DLD1 (cell line): ENCODE data around the gene TADA2B.
"Not testable (repeated sequence)": the region's sequence is repeated elsewhere in the genome, so short reads cannot be mapped to it uniquely, and the experiment has no call there.

ENCODE experiments used
- in situ Hi-C: cut with HindIII; loops from 2 replicates; pipeline ENCODE4 v1.10.0; 2017; ENCODE audit warnings: low sequenced_read_pairs

TADA2B gene

DNA sequence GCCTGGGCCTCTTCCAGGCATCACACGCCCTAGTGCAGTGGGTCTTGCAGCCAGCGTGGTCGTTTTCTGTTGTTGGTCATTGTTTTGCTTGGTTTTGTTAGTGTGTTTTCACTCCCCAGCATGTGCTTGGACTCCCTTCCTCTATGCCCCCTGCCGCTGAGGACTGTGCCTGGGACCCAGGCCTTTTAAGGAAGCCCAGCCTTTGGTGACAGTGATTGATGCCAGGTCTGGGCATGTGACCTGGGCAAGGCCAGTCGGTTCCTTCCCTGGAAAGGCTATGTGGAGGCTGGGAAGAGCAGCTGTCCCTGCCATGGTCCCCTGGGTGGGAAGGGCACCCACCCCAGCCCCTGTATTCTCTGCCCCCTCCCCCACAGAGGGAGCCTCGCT, 33.5 kb downstream of the TADA2B start:
- in situ Hi-C loops: loop anchor here (25.0 kb wide), 1 partner anchor 164 kb away; the partner anchor contains the start of gene TBC1D14

DNA sequence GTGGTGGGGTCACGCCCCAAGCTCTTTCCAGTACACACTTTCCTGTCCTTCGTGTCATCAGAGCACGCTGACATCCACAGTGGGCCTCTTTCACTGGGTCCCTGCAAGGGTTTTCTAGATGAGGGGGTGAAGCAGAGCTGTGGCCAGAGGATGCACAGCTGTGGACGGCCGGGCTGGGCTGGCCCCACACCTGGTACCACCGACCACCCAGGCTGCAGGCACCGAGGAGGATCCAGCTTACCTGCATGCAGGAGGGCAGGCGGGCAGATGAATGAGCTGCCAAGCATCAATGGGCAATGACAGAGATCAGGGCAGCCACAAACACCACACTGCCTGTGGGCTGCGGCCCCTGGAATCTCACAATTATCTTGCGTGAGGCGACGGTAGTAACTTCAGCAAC, 34.2 kb downstream of the TADA2B start:
- in situ Hi-C loops: loop anchor here (25.0 kb wide), 1 partner anchor 165 kb away; the partner anchor contains the start of gene TBC1D14

DNA sequence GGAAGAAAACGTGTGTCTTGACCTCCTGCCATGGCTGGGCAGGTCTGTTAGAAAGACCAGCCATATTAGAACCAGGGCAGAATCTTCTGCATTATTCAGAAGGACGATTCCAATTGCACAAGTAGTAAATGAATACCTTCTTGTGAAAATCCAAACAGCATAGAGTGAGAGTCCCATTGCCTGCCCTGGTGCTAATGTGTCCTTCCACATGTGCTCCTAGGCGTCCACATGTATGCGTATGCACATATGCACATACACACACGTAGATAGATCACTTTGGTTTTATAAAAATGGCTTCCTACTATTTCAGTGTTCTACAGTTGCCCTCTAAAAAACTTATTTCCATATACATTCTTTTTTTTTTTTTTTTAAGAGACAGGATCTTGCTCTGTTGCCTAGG, 34.9 kb downstream of the TADA2B start:
- in situ Hi-C loops: loop anchor here (25.0 kb wide), 1 partner anchor 166 kb away; the partner anchor contains the start of gene TBC1D14

DNA sequence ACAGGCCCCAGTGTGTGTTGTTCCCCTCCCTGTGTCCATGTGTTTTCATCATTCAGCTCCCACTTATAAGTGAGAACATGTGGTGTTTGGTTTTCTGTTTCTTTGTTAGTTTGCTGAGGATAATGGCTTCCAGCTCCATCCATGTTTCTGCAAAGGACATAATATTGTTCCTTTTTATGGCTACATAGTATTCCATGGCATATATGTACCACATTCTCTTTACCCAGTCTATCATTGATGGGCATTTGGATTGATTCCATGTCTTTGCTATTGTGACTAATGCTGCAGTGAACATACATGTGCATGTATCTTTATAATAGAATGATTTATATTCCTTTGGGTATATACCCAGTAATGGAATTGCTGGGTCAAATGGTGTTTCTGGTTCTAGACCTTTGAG, 36.3 kb downstream of the TADA2B start:
- in situ Hi-C loops: loop anchor here (25.0 kb wide), 1 partner anchor 167 kb away; the partner anchor contains the start of gene TBC1D14

DNA sequence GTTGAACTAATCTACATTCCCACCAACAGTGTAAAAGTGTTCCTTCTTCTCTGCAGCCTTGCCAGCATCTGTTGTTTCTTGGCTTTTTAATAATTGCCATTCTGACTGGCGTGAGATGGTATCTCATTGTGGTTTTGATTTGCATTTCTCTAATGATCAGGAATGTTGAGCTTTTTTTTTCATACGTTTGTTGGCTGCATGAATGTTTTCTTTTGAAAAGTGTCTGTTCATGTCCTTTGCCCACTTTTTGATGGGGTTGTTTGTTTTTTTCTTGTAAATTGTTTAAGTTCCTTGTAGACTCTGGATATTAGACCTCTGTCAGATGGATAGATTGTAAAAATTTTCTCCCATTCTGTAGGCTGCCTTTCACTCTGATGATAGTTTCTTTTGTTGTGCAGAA, 36.7 kb downstream of the TADA2B start:
- in situ Hi-C loops: loop anchor here (25.0 kb wide), 1 partner anchor 168 kb away; the partner anchor contains the start of gene TBC1D14

DNA sequence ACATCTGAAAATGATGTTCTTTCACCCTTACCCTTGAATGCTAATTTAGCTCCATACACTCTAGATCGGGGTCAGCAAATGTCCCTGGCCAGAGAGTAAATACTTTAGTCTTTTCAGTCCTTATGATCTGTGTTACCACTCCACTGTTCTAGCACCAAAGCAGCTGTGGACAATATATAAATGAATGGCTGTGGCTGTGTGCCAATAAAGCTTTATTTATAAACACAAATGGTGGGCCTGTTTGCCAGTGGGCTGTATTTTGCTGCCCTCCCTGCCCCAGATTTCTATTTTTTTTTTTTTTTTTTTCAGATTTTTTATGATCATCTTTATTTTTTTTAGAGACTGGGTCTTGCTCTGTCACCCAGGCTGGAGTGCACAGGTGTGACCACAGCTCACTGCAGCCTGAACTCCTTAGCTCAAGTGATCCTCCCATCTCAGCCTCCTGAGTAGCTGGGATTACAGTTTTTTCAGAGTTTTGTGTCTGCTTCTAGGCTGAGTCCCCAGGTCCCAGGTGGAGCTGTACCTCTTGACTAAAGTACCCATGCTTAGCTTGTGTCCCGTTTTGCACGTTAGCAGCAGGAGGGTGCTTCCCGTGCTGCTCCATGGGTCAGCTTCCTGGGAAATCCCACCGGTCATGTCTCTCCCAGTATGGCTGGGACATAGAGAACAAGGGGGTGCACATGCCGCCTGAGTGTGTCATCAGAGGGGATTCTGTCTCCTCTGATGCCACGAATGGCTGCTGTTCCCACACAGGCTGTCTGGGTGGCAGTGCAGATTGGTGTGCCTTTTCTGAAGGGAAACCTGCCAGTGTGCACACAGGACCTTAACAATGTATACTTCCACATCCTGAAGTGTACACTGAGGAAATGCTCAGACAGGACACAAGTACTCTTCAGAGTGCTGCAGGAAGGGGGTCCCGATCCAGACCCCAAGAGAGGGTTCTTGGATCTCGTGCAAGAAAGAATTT, 40.7 kb downstream of the TADA2B start:
- in situ Hi-C loops: loop anchor here (25.0 kb wide), 1 partner anchor 172 kb away; the partner anchor contains the start of gene TBC1D14

DNA sequence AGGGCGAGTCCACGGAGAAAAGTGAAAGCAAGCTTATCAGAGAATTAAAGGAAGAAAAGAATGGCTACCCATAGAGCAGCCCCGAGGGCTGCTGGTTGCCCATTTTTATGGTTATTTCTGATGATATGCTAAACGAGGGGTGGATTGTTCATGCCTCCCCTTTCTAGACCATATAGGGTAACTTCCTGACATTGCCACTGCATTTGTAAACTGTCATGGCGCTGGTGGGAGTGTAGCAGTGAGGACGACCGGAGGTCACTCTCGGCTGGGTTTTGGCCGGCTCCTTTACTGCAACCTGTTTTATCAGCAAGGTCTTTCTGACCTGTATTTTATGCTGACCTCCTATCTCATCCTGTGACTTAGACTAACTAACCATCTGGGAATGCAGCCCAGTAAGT, 41.4 kb downstream of the TADA2B start:
- in situ Hi-C loops: loop anchor here (25.0 kb wide), 1 partner anchor 172 kb away; the partner anchor contains the start of gene TBC1D14

DNA sequence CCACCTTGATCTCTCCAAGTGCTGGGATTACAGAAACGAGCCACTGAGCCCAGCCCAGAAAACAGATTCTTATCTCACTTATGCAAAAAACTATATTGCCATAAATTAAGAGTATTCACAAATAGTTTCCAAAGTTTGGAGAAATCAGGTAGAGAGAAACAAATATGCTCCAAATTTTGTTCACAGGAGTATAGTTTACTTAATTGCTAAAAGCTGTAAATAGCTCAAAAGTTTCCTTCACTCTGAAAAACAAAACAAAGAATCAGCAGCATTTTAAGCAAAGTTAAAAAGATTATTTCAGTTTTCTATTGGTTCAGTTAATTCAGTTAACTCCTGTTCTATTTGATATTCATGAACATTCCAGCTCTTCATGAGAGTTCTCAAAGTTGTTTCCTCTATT, 43.2 kb downstream of the TADA2B start:
- in situ Hi-C loops: loop anchor here (25.0 kb wide), 1 partner anchor 174 kb away; the partner anchor contains the start of gene TBC1D14

DNA sequence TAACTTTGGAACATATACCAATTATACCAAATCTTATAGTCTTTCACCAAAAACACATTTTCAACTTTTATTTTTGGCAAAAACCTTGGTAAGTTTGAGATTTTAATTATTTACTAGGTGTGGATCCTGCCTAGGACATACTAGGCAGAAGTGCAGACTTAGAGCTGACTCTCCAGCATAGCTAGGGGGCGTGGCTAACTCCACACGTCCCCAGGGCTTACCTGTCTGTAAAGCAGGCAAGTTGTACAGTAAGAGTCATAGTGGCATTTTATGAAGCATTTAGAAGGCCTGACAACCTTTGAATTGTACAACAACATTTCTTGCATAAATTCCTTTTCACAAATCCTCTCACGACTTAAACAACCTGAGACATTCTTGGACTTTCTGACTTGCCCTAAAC, 43.9 kb downstream of the TADA2B start:
- in situ Hi-C loops: loop anchor here (25.0 kb wide), 1 partner anchor 175 kb away; the partner anchor contains the start of gene TBC1D14

DNA sequence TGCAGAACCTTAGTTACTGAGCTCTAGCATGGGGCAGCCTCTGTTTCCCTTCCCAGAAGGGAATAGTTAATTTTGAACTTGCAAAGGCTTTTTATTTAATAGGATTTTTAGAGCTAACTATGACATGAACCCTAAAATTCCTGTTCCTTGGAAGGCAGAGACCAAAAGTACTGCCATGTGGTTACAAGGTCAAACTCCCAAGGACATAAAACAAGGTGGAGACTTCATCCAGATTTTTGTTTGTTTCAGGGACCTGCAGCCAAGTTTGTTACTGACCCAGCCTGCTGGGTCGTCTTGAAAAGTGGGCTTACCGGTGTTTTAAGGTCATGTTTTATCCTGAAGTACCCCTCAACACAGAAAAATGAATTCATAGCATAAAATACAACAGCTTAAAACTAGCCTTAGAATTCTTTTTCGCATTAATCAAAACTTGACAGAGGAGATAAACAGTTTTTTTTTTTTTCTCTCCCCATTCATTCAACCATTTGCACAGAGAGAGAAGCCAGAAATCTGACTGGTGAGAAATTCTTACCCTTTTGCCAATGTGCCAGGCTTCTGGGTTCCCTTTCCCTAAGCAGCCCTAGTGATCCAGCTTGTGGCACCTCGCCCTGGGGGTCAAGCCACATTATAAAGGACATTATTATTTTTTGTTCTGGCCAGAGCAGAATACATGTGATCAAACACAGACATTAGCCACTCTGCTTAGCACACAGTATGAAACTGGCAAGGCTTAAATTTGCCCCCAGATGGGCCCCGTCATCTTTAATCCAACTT, 46.2 kb downstream of the TADA2B start:
- in situ Hi-C loops: loop anchor here (25.0 kb wide), 1 partner anchor 177 kb away; the partner anchor contains the start of gene TBC1D14

DNA sequence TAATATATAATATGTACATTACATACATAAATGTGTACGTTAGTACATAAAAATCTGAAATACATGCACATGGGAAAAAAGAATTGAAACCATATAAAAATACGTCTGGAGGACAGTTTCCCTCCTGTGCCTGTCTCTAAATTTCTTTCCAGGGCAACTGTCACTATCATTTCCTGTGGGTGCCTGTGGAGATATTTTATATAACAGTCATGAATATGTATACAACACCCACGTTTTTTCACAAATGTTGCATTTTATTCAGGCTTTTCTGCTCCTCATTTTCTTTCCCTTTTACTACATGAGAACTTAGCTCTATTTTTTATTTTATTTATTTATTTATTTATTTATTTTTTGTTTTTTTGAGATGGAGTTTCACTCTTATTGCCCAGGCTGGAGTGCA, 48.9 kb downstream of the TADA2B start:
- in situ Hi-C loops: loop anchor here (25.0 kb wide), 1 partner anchor 180 kb away; the partner anchor contains the start of gene TBC1D14

DNA sequence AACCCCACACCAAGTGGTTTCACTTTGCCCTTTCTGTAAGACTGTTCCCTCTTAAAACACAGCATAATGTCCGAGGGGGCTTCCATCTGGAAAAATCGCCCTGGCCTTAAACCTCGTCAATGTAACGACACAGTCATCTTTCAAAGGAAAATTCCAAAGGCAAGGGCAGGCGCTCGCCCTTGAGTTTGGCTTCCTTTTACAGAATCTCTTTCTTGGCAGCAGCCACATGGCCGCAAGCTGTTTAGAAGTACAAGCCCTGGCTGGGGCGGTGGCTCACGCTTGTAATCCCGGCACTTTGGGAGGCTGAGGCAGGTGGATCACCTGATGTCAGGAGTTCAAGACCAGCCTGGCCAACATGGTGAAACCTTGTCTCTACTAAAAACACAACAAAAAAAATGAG, 51.7 kb downstream of the TADA2B start:
- in situ Hi-C loops: loop anchor here (25.0 kb wide), 1 partner anchor 183 kb away; the partner anchor contains the start of gene TBC1D14

DNA sequence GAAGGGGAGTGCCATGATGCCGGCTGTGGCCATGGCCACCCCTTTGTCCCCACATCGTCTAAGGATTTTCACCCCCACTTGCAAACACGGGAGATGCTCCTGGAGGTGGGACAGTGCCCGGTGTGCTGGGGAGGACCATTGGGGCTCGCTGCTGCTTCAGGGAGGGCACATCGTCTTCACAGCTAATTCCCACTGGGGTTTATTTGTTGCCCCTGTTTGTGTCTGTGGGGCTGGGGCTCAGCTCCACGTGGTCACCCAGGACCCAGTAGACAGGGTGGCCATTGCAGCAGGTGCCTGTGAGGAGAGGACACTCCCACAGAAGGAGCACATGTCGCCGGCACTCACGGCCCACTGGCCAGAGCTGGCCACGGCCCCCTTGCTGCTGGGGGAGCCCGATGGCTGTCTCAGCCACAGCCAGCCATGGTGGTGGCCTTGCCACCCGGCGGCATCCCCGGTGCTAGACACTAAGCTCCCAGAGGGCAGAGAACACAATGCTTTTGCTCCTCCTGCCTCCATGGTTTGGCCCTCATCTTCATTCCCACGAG, 52.5 kb downstream of the TADA2B start:
- in situ Hi-C loops: loop anchor here (25.0 kb wide), 1 partner anchor 183 kb away; the partner anchor contains the start of gene TBC1D14

DNA sequence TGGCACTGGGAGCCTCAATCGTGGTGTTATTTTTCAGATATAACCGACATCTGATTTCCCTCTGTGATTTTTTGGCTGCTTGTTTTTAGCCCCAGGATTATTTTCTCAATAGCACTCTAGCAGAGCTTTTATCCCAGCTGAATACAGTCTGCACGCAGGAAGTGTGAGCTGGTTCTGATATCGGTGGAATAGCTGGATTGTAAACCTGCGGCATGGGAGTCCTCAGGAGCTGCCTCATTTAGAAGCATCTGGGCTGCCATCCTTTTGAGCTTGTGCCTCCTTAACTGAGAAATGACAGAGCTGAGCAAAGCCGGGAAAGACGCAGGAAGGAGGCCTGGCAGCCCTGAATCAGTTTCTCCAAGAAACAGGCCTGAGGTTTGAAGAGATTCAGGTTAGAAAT, 53.1 kb downstream of the TADA2B start:
- in situ Hi-C loops: loop anchor here (25.0 kb wide), 1 partner anchor 184 kb away; the partner anchor contains the start of gene TBC1D14

DNA sequence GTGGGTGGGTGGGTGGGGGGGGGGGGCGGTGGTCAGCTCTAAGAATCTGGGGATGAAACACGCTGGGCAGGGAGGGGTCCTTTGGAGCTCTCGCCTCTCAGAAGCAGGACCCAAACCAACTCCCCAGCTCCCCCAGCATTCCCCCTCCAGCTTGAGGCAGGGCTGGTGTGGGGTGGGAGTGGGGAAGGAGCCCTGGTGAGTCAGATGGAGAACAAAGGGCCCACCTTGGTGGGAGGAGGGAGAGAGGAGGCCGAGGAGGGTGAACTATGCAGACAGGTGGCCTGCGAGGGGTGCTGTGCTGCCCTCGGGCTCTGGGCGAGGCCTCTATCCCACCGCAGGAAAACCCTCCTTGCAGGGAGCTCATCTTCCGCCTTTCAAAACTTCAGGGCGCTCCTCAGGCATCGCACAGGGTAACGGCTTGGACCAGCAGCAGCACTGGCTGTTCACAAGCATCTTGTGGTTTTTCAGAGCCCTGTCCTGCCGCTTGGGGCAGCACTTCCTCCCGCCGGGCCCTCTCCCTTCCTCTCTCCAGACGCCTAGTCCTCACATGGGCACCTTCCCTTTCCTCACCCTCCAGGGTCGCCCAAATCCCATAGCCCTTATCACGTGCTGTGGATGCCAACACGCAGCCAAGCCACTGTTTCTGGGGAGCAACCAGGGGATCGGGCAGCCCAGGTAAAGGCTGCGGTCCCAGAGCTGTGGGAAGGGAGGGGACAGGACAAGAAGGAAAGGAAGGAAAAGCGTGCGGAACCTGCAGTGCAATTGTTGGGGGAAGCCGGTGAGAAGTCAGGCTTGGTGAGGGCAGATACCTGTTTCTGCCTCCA, 58.7 kb downstream of the TADA2B start:
- in situ Hi-C loops: no loop called here

DNA sequence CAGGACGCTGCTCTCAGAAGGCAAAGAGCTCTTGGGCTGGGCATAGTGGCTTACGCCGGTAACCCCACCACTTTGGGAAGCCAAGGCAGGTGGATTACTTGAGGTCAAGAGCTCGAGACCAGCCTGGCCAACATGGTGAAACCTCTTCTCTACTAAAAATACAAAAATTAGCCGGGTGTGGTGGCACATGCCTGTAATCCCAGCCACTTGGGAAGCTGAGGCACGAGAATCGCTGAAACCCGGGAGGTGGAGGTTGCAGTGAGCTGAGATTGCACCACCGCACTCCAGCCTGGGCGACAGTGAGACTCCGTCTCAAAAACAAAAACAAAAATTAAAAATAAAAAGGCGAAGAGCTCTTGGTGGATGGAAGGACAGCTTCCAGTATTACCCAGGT, 59.3 kb downstream of the TADA2B start:
- in situ Hi-C loops: not testable (repeated sequence)

DNA sequence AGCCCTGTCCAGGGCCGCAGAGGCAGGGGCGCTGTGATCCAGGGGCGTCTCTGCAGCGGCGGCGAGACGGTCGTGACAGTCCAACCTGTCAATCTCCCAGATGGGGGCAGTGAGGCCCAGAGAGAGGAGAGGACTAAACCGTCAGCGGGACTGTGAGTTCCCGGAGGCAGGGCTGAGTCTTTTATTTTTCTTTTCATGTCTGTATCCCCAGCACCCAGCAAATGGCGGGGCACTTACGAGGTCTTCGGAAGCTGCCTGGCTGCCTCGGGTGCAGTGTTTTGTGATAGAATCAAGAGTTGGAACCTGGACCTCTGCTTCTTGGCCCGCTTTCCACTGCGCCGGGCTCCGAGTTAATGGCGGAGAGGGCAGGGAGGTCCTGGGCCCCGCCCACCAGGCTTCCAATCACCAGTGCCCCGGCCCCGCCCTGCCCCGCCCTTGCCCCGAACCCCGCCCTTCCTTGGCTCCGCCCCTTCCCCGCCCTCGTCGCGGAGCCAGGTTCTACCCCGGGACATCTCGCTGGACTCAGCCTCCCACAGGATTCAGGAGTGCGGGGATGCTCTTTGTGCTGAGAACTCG, 59.9 kb downstream of the TADA2B start:
- in situ Hi-C loops: no loop called here

DNA sequence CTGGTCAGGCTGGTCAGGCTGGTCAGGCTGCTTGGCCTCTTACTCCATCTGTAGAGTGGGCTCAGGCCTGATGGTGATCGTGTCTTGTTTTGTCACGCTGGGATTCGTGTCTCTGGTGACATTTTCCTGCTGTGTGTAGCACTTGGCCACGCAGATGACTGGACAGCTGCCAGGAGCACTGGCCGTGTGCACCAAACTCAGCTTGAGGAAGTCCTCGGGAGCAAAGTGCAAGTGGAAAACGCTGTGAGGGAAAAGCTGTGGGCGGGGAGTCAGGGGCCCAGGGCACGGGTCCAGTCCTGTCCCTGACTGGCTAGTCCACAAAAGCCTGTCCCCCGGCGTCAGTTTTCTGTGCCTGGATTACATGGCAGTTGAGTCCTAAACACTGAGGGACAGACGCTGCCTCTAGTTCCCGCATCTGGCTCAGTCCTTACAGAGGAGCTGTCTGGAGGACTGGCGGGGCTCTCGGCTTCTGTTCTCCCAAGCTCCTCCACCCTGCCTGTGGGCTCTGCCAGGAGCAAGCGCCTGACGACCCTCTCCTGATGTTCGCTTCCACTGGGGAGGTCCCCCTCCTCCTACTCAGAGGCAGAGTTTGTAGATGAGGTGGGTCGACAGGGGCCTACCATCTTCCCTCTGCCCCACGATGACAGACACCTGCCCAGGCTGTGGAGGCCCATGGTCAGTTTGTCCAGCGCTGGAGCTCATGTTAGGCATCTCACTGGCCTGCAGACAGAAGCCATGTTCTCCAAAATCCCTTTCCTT, 60.6 kb downstream of the TADA2B start:
- in situ Hi-C loops: no loop called here
